DMS153 treated with DMSO at 0.1 percent for 48 hours (cell line): ENCODE data around the gene CCT5.
A peak's percentile ranks its signal among the peaks of the same experiment; 100 is the strongest.
"Not testable (repeated sequence)": the region's sequence is repeated elsewhere in the genome, so short reads cannot be mapped to it uniquely, and the experiment has no call there.

Source experiments
- DNase-seq: peaks from one replicate; lab custom pipeline; 2025; ENCODE audit not compliant: unreplicated experiment; lab: John Stamatoyannopoulos, UW

The CCT5 gene

DNA sequence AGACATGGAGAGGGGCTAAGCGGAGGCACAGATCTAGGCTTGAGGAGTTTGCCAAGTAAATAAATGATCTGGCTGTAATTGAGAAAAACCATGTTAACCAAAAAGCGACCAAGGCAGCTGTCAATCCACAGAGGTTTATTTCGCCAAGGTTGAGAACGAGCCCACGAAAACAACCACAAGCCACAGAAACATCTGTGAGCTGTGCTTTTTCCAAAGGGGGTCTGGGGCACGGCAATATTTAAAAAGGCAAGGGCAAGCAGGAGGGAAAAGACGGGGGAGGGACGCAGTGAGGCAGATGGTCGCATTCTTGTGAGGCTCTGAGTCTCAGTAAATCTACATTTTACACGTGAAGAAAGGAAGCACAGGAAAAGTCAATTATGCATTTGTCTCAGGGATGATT lies 25.4 kb downstream of the CCT5 start:
- no peak for DNase-seq

DNA sequence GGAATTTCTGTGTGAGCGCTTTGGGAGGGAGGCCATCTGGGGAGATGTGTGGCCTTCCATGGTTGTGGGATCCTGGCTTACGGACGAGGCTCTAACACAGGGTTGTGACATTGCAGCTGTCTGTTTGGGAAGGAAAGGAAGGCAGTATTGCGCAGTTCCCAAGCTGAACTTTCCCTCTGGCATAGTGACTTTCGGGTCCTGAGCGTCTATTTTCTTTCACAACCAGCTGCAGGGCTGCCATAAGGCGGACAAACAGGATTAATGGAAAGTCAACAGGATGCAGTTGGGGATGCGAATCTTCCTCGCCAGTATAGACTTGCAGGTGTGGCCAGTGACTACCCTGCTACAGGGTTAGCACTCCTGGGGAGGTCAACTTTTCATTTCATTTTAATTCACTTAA lies 25.9 kb downstream of the CCT5 start:
- no peak for DNase-seq

DNA sequence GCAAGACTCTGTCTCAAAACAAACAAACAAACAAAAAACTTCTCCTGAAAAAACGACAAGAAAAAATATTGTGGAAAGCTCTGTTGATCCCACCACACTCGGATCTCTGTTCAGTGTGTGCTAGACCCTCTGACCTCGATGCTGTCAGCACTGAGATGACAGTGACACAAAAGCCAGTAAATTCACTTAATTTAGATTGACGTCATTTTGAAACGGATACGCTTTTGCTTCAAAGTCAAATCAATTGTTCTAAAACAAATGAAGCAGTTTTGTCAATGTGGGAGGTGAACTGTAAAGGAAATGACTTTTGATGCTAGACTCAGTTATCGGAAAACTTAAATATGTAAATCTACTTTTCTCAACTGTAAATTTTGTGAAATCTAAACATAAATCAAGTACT lies 26.6 kb downstream of the CCT5 start:
- no peak for DNase-seq

DNA sequence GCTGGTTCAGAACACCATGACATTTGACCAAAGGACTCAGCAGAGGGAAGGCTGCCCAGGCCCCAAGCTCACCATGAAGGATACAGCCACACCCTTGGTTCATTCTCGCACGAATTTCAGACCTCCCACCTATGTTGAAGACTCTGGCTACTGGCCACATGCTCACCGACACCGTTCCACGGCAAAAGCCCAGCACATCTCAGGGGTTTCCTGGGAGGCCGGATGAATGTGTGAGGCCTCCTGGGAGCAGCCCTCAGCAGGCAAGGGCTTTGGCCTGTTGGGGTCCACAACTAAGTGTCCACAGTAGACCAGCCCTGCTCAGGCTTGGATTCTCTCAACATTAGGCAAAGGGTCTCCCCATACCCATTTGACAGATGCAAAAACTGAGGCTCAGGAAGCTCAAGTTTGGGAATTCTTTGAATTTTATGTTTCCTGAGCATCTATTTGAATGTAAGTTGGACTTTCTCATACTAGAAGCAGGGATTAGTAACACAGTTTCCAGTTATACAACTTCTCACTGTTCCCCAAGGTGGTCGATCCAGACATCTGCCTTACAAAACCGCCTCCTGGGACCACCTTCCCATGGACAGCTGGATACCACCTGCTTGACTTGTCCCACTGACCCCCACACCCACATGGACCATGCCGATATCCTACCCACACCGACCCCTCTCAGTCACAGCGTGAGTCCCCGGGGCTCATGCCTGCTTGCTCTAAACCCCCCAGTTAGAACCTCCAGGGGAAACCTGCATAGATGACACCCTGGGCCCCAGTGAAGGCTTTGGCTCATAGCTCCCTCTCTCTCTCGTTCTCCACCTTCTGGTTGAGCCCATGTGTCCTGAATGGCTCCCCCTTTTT lies 27.9 kb downstream of the CCT5 start:
- no peak for DNase-seq

DNA sequence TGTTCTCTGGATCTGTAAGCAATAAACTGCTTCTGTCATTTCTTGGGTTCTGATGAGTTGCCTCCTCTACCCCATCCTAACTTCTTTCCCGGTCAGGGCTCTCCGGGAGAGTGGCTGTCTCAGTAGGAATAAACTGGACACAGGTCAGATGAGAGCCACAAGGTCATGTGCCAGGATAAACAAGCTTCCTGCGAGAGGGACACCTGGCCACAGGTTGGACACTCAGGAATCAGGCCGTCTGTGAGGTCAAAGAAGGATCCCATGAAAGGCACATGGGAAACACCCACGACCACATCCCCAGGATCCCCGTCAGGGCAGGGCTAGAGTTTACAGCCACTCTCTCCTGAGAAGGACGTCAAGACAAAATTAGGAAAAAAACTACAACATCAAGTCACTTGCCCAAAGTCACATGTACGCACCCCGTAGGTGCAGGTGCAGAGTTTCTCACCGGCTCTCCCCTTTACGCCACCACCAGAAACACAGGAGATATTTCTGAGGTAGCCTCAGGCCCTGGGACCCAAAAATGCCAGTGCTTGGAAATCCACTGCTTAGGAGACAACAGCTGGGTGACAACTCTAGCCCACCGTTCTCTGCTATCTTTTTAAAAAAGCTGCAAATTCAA lies 28.7 kb downstream of the CCT5 start:
- DNase-seq, result no peak

DNA sequence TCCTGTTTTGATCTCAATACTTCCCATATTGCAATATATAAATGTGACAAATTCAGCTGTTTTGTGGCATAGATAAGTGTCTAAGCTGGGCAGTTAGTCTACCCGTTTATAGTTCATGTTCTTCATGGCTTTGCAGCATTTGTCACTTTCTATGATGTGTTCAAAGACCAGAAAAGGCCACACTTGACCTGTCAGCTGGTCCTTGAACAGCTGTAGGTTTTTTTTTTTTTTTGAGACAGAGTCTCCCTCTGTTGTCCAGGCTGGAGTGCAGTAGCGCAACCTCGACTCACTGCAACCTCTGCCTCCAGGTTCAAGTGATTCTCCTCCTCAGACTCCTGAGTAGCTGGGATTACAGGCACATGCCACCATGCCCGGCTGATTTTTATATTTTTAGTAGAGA lies 29.2 kb downstream of the CCT5 start:
- no peak for DNase-seq

DNA sequence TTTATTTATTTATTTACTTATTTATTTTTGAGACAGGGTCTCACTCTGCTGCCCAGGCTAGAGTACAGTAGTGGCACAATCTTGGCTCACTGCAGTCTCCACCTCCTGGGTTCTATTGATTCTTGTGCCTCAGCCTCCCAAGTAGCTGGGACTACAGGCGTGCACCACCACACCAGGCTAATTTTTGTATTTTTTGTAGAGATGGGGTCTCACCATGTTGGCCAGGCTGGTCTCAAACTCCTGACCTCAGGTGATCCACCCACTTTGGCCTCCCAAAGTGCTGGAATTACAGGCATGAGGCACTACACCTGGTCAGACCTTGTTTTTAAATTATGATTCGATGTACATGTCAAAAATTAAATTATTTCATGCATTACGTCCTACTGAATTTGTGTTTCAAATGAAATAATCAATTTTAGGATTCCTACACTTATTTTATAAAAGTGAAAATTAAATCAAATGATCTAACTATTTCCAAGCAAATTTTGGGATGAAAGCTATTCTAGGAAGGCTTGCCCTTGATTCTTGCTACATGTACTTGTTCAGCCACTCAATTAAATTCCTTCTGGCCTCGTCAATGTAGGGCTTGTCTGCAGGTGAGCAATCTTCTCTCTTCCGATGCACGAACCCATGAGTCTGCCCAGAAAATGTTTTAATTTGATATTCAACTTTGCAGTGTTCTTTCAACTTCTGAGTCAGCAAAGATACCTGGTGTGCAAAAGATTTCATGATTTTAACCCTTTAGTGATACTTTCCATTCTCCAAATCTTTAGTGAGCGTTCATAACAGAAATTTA lies 30.0 kb downstream of the CCT5 start:
- DNase-seq, result no peak

DNA sequence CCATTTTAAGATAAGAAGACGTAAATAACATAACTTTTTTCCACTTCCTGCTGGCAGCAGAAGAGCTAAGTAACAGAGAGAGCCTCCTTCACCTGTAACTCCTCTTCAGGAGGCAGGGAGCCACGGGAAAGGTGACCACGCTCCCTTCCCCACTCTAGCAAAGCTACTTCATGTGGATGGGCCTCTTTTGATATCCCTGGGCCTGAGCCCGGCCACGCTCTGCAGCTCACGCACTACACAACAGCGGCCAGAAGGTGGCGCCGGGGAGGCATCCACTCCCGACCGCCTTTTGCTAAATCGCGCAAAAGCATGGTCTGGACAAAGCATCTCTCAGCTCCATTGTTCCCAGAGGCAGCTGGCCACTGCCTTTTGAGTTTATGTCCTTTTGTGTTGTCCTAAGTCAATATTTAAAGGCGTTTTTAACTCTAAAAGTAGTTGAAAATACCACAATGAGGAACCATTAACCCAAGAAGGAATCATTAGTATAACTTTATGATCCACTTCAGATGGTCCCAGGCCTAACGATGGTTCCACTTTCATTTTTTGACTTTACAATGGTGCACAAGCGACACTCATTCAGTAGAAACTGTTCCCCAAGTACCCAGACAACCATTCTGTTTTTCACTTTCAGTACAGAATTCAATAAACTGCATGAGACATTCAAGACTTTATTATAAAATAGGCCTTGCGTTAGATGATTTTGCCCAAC lies 34.0 kb downstream of the CCT5 start:
- peak; percentile 99 for DNase-seq

DNA sequence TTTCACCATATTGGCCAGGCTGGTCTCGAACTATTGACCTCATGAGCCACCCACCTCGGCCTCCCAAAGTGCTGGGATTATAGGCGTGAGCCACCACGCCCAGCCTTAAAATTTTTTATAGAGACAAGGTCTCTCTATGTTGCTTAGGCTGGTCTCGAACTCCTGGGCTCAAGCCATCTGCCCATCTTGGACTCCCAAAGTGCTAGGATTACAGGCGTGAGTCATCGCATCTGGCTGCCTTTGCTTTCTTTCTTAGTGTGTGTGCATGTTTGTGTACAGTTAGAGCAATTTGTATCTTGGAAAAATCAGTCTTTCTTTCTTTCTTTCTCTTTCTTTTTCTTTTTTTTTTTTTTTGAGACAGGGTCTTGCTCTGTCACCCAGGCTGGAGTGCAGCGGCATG lies 35.3 kb downstream of the CCT5 start:
- not testable (repeated sequence) for DNase-seq

DNA sequence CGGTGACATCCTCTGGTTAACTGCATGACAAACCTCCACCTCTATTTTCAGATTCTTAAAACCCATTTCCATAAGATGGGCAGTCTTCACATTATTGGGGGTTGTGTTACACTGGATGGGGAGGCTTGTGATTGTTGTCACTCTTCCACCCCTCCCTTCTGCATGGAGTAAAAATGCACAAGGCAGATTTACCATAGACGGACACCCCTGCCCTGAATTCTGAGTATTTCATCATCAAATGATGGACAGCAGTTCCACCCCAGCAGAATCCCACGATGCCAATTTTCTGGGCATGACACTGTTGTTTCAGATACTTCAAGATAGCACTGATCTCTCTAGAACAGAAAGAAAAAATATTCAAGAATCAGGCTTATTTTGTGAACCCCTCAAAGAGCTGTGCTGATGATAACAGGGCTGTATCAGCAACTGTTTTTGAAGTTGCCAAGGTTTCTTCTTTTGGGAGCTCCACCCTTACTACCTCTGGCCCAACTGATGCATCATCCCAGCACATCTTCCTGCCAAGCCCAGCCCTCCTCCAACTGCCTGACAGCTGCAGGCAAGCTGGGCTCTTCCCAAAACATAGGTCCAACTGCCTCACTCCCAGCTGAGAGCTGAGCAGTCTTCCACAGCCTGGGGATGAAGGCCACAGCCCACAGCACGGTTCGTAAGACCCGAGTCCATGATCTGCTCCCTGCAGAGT lies 36.2 kb downstream of the CCT5 start:
- no peak for DNase-seq

DNA sequence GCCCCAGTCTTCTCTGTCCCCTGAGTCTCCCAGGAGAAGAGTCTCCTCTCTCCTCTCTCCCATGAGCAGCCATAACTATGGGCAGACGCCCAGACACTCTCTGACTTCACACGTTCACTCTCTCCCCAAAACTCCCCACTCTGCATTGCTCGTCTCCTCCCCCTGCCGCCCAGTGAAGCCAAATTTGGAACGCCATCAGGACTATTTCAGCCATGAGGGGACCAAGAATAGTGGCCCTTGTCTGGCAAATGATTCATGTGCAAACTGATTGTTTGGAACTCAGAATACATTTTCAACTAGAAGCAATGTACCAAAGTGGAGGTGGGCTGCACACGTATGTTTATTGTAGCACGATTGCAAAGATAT lies 36.8 kb downstream of the CCT5 start:
- DNase-seq, result no peak

DNA sequence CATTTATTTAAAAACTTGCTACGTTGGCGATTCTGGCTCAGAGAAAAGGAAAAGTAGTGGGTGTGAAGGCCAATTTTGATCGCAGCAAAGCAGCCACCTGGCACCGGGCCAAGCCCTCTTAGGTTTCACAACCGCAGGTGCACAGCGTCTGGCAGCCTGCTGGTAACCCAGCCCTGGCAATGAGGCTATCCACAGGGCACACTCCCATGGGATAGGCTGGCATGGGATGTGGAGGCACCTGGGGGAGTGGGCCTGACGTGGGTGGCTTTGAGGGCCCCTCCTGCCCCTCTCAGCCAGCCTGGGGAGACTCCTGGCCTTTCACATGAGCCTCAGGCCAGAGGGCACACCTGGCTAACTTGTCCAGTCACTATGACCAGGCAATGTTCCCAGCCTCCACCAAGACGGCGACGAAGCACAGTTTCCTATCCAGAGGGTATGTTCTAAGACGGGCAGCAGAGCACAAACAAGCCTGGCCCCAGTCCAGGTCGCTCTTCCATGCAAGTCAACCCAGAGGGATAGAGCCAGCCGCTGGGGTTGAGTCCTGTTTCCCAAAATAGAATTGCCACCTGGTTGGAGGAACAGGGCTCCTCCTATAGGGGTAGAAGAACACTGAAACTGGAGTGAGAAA lies 38.6 kb downstream of the CCT5 start:
- peak; percentile 99 for DNase-seq

DNA sequence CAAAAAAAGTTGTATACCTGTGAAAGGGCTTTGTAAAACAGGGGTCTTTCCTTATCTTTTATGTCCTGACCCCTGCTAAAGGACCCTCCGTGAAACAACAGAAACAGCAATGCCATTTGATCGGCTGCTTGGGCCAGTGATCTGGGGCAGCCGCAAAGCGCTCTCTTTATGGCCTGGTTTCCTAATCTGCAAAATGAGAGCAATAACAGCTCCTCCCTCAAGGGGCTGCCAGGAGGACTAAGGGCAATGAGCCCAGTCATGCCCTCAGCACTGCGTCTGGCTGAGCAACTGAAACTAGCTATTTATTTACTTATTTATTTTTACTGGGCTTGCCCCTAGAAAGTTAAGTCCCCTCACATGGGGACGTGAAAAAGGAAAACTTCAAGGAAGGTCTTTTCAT lies 39.3 kb downstream of the CCT5 start:
- peak; percentile 66 for DNase-seq

DNA sequence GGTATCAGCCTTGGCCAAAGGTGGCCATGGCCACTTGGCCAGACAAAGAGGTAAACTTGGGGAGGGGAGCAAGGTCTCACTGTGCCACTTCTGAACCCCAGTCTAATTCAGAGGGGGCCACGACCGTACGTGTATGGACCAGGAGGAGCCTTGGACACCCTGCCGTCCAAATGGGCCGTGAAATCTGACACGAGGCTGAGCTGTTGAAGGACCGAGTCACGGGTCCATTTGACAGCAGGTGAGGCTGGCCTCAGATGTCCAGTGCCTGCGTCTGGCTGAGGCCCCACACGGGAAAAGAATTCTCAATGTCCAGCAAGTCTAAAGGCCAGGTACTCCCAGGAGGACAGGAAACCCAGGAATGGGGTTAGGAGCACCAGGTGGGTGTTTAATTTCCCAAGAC lies 39.9 kb downstream of the CCT5 start:
- DNase-seq, result no peak

DNA sequence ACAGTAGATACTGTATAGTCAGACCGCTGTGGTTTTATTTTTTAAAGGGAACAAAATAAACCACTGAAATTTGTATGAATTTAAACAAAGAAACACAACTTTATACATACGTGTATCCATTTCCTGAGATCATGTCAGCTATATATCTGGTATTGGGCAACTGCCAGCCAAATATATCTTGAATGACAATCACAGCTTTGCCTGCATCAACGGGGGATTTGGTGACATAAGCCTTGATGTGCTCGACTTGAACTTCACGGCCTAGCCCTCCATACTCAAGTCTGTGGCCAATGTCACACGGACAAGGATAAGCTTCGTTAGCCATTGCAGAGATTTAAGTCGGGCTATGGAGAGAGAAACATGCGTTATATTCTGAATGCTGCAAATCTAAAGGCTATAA lies 40.4 kb downstream of the CCT5 start:
- DNase-seq, result no peak

DNA sequence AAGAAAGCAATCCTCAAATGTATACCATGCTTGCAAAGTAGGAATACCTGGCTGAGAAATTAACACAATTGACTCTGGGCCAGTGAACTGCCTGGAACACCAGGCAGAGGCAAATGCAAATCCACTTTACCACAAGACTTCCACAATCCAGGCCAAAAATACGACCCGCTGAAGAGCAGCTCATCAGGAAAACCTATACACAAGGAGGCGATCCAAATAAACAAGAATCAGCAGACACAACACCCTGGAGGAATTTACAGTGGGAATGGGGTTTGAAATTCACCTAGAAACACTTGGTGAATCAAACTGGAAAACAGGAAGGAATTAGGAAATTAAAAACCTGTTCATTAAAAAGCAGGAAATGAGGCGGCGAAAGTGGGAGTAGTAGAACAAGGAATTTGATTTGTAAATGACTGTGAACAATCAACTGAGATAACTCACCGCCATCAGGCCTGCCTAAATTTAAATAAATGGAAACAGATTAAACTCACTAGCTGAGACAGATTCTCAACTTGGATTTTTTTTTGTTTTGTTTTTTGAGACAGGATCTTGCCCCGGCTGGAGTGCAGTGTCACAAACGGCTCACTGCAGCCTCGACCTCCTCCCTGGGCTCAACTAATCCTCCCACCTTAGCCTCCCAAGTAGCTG lies 41.7 kb downstream of the CCT5 start:
- no peak for DNase-seq

DNA sequence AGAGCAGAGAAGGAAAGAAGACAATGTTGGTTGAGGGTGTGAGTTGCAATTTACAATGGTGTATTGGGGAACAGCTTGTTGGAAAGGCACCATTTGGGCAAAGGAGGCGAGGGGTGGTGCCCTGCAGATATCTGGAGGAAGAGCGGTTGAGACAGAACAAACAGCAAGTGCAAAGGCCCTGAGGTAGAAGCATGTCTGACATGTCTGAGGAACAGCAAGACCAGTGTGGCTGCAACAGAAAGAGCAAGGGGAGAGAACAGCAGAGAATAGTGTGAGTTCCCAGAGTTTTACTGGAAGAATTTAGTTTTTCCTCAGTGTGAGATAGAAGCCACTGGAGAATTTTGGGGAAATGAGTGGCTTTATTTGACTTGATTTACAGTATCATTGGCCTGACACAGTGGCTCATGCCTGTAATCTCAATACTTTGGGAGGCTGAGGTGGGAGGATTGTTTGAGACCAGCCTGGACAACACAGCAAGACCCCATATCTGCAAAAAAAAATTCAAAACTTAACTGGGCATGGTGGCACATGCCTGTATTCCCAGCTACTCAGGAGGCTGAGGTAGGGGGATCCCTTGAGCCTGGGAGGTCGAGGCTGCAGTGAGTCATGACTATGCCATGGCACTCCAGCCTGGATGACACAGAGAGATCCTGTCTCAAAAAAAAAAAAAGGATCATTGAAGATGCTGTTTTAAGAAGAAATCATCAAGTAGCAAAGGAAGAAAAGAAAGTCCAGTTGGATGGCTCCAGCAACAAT lies 44.0 kb downstream of the CCT5 start:
- DNase-seq, result no peak

DNA sequence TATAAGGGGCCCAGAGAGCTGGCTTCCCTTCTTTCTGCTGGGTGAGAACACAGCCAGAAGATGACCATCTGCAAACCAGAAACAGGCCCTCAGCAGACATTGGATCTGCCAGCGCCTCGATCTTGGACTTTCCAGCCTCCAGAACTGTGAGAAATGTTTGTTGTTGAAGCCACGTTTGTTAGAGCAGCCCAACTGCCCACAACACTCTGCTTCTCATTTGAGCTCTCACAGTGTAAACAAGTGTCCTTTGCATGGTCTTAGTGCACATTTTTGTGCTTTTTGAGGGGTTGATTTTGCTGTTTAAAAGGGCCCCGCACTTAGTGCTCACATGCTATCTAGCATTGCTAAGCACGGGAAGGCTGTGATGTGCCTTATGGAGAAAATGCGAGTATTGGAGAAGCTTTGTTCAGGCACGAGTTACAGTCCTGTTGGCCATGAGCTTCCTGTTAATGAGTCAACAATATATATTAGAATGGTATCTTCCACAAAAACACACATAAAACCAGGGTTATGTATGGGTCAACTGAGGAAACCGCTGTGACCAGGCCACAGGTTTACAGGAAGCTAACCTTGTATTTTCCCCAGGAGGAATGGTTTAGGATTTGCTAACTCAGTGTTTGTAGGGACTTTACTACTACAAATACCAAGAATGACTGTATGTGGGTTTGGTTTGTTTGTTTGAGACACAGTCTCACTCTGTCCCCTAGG lies 45.7 kb downstream of the CCT5 start:
- no peak for DNase-seq
